ENCODE results near the gene CAMTA1. TPM values are rescaled to one million over a fixed set of nuclear protein-coding genes. Genes with fewer than 3 reads are reported as not detected.

The CAMTA1 gene
- total RNA-seq, 1 experiment from 2014 or later: 85.2 TPM

GRCh38 chr1:7656557-7657215 is 871.4 kb downstream of the CAMTA1 start:
- POLR2A ChIA-PET (ENCODE audit: low non-redundant PET): no interaction called here
- BruUV-seq (replicated peaks): no TSS peak
- Histone ChIP-seq H3K36me3 (ENCODE audit: insufficient read depth, low read length, poor library complexity, severe bottlenecking) (no peaks in the 10 kb centered on the region), H3K4me1 (ENCODE audit: insufficient read depth, low read length, poor library complexity, severe bottlenecking) (no peaks in the 10 kb centered on the region), H3K9me3 (ENCODE audit: low read depth, low read length, poor library complexity, severe bottlenecking) (no peaks in the 10 kb centered on the region), H3K27ac (ENCODE audit: low read depth, low read length, poor library complexity, severe bottlenecking) (no peak overlapping the region), H3K27me3 (replicated peaks; ENCODE audit: insufficient read depth, low read depth, low read length, poor library complexity) (no peaks in the 10 kb centered on the region), H3K4me3 (ENCODE audit: low read depth, low read length, poor library complexity, severe bottlenecking) (no peak overlapping the region)
- no peak for DNase-seq (ENCODE audit: low spot score)
- CTCF ChIA-PET: interaction anchor here (0.6 kb wide), 1 partner anchor 12 kb away, joined by 3 read pairs; no protein-coding TSS in a partner anchor
- TF ChIP-seq, protein P1, sequence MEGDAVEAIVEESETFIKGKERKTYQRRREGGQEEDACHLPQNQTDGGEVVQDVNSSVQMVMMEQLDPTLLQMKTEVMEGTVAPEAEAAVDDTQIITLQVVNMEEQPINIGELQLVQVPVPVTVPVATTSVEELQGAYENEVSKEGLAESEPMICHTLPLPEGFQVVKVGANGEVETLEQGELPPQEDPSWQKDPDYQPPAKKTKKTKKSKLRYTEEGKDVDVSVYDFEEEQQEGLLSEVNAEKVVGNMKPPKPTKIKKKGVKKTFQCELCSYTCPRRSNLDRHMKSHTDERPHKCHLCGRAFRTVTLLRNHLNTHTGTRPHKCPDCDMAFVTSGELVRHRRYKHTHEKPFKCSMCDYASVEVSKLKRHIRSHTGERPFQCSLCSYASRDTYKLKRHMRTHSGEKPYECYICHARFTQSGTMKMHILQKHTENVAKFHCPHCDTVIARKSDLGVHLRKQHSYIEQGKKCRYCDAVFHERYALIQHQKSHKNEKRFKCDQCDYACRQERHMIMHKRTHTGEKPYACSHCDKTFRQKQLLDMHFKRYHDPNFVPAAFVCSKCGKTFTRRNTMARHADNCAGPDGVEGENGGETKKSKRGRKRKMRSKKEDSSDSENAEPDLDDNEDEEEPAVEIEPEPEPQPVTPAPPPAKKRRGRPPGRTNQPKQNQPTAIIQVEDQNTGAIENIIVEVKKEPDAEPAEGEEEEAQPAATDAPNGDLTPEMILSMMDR (conservative IDR thresholded peaks at IDR 0.05; ENCODE audit: low read depth, low read length): no peak
- no peak for TF ChIP-seq EZH2 (IDR thresholded peaks at IDR 0.05; ENCODE audit: borderline replicate concordance, low read depth, low read length, poor library complexity, severe bottlenecking)
- intact Hi-C loops (cut with micrococcal nuclease; ENCODE audit: unreplicated experiment): no loop called here

DNA sequence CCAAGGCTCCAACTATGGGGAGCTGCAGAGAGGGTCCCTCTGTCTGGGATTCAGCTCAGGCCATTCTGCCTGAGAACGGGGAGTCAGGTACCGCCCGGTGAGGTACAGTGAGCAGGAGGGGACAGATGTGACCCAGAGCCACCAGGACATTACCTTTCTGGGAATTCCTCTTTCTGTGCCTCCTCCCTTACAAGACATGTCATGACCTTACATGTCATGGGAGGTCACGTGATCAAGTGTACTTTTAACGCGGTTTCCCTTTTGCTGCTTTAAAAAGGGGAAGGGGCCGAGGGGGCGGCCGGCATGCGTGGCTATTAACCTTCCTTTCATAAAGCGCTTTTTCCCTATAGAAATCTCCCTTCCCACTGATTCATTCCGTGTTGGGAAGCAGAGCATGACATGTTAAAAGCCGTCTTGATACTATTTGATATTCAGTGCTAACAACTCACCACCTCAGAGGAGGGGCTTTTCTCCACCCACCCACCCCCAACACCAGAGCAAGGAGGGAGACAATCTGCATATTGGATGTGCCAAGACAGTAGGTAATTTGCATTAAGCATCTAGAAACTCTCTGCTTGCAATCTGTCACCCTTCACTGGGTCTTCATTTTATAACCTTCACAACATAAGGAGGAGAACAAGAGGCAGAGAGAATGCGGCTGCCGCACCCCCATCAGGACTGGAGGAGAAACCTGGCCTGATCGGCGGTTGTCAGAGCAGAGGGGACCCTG is 872.2 kb downstream of the CAMTA1 start:
- intact Hi-C loops (cut with micrococcal nuclease; ENCODE audit: unreplicated experiment): no loop called here
- Histone ChIP-seq H3K9me3 (ENCODE audit: low read depth, low read length, poor library complexity, severe bottlenecking) (no peaks in the 10 kb centered on the region), H3K4me1 (ENCODE audit: insufficient read depth, low read length, poor library complexity, severe bottlenecking) (no peaks in the 10 kb centered on the region), H3K27ac (ENCODE audit: low read depth, low read length, poor library complexity, severe bottlenecking) (no peak overlapping the region), H3K36me3 (ENCODE audit: insufficient read depth, low read length, poor library complexity, severe bottlenecking) (no peaks in the 10 kb centered on the region), H3K27me3 (replicated peaks; ENCODE audit: insufficient read depth, low read depth, low read length, poor library complexity) (no peaks in the 10 kb centered on the region), H3K4me3 (ENCODE audit: low read depth, low read length, poor library complexity, severe bottlenecking) (no peak overlapping the region)
- no TSS peak for BruUV-seq (replicated peaks)
- TF ChIP-seq, protein P1 (conservative IDR thresholded peaks at IDR 0.05; ENCODE audit: low read depth, low read length): no peak
- CTCF ChIA-PET: no interaction called here
- POLR2A ChIA-PET (ENCODE audit: low non-redundant PET): no interaction called here
- DNase-seq (ENCODE audit: low spot score): no peak

GRCh38 chr1:7658099-7658498 is 872.8 kb downstream of the CAMTA1 start:
- POLR2A ChIA-PET (ENCODE audit: low non-redundant PET): no interaction called here
- no TSS peak for BruUV-seq (replicated peaks)
- no peaks in the 10 kb centered on the region for H3K4me1 ChIP-seq (ENCODE audit: insufficient read depth, low read length, poor library complexity, severe bottlenecking)
- H3K4me3 ChIP-seq (ENCODE audit: low read depth, low read length, poor library complexity, severe bottlenecking): no peak overlapping the region
- H3K27ac ChIP-seq (ENCODE audit: low read depth, low read length, poor library complexity, severe bottlenecking): no peak overlapping the region
- no peaks in the 10 kb centered on the region for H3K9me3 ChIP-seq (ENCODE audit: low read depth, low read length, poor library complexity, severe bottlenecking)
- no peaks in the 10 kb centered on the region for H3K27me3 ChIP-seq (replicated peaks; ENCODE audit: insufficient read depth, low read depth, low read length, poor library complexity)
- DNase-seq (ENCODE audit: low spot score): no peak
- CTCF ChIA-PET: no interaction called here
- H3K36me3 ChIP-seq (ENCODE audit: insufficient read depth, low read length, poor library complexity, severe bottlenecking): no peaks in the 10 kb centered on the region
- TF ChIP-seq, protein P1 (conservative IDR thresholded peaks at IDR 0.05; ENCODE audit: low read depth, low read length): no peak
- no peak for TF ChIP-seq EZH2 (IDR thresholded peaks at IDR 0.05; ENCODE audit: borderline replicate concordance, low read depth, low read length, poor library complexity, severe bottlenecking)
- intact Hi-C loops (cut with micrococcal nuclease; ENCODE audit: unreplicated experiment): no loop called here

Measured in A673 (cell line).